Parathyroid adenoma (tissue), 2 donors: Measurements from ENCODE around the gene TRNAU1AP.

Source experiments
- H2AFZ ChIP-seq: fragments of 300-600 bp; sonication (generic); one replicate; pipeline ENCODE4 v1.7.0; 2017; ENCODE audit warnings: antibody characterized with exemption, mild to moderate bottlenecking
- H3K27ac ChIP-seq: fragments of 300-600 bp; sonication (generic); one replicate; pipeline ENCODE4 v1.7.0; 2017
- H3K27me3 ChIP-seq: fragments of 300-600 bp; sonication (generic); one replicate; pipeline ENCODE4 v1.7.0; 2017; ENCODE audit warnings: low read length; ENCODE audit not compliant: control insufficient read depth, insufficient read depth
- H3K36me3 ChIP-seq: fragments of 300-600 bp; sonication (generic); one replicate; pipeline ENCODE4 v1.7.0; 2017; ENCODE audit warnings: low read length; ENCODE audit not compliant: control insufficient read depth, insufficient read depth
- H3K4me1 ChIP-seq: fragments of 300-600 bp; sonication (generic); one replicate; pipeline ENCODE4 v1.7.0; 2017; ENCODE audit warnings: control low read depth
- H3K4me2 ChIP-seq: fragments of 300-600 bp; sonication (generic); one replicate; pipeline ENCODE4 v1.7.0; 2017; ENCODE audit warnings: low read length
- H3K4me3 ChIP-seq: fragments of 300-600 bp; sonication (generic); one replicate; pipeline ENCODE4 v1.7.0; 2017; ENCODE audit warnings: low read depth, low read length
- H3K79me2 ChIP-seq: fragments of 300-600 bp; sonication (generic); one replicate; pipeline ENCODE4 v1.7.0; 2017; ENCODE audit warnings: control low read depth
- H3K9ac ChIP-seq: fragments of 300-600 bp; sonication (generic); one replicate; pipeline ENCODE4 v1.7.0; 2017; ENCODE audit warnings: mild to moderate bottlenecking
- H3K9me3 ChIP-seq: fragments of 300-600 bp; sonication (generic); one replicate; pipeline ENCODE4 v1.7.0; 2017; ENCODE audit warnings: low read length; ENCODE audit not compliant: control insufficient read depth
- CTCF ChIP-seq: fragments of 300-600 bp; sonication (generic); IDR thresholded peaks from one replicate; pipeline ENCODE4 v1.7.0; 2017; ENCODE audit warnings: antibody characterized with exemption, mild to moderate bottlenecking
- donor health status: primary hyperparathyroidism.

Gene TRNAU1AP

GRCh38 chr1:28613175-28613574 is 60.3 kb downstream of the TRNAU1AP start:
- no peak for TF ChIP-seq CTCF
- Histone ChIP-seq H3K9me3 (no peaks in the 10 kb centered on the region), H3K9ac (no peak overlapping the region), H3K4me3 (no peak overlapping the region), H3K4me2 (peak overlapping the region; percentile 27), H3K27ac (no peak overlapping the region), H3K4me1 (no peaks in the 10 kb centered on the region), H3K79me2 (no peaks in the 10 kb centered on the region), H2AFZ (no peak overlapping the region), H3K36me3 (no peaks in the 10 kb centered on the region), H3K27me3 (no peaks in the 10 kb centered on the region)
